Amygdala (tissue), 56 donors: ENCODE results near the gene TAF5.
"Not testable (repeated sequence)": the region's sequence is repeated elsewhere in the genome, so short reads cannot be mapped to it uniquely, and the experiment has no call there.

Source experiments
- DNase-seq, 56 donors: peaks; one replicate each; lab custom pipeline; 2025; lab: John Stamatoyannopoulos, UW

The TAF5 gene

GRCh38 chr10:103367782-103368518 lies at the start of gene TAF5:
Gene TAF5 (plus strand): TSS chr10:103367976. CDS start chr10:103367990, 14 bp downstream.
- DNase-seq = peak; percentile 25 to 95 (median 83)

- no peak for DNase-seq
Measured at GRCh38 chr10:103327906-103328305, 39.9 kb upstream of the TAF5 start.

GRCh38 chr10:103333934-103334520 lies 33.7 kb upstream of the TAF5 start:
- no peak for DNase-seq

- no peak for DNase-seq
Measured at GRCh38 chr10:103334567-103334966, 33.2 kb upstream of the TAF5 start.

DNA sequence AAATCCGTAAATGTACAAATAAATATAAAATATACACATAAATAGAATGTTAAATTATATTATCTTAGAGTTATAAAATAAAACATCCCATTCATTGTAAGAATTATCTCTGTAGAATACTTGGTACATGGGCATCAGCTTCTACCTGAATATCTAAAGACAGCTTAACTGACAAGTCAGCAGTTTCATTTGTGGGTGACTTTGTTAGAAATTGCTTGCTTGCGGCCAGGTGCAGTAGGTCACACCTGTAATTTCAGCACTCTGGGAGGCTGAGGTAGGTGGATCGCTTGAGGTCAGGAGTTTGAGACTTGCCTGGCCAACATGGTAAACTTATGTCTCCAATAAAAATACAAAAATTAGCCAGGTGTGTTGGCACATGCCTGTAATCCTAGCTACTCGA lies 31.4 kb upstream of the TAF5 start:
- no peak for DNase-seq

DNA sequence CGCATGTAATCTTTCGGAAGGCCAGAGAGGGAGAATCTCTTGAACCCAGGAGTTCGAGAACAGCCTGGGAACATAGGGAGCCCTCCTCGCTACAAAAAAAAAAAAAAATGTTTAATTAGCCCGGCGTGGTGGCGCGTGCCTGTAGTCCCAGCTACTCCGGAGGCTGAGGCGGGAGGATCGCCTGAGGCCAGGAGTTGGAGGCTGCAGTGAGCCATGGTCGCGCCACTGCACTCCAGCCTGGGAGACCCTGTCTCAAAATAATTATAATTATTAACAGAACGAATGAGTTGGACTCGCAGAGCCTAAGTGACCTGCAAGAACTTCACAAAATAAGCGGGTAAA lies 17.6 kb upstream of the TAF5 start:
- DNase-seq = peak in 1 of 56 donors; percentile 18

GRCh38 chr10:103350517-103351260 lies 17.1 kb upstream of the TAF5 start, which contains the start of gene PCGF6:
Gene PCGF6 (minus strand): TSS chr10:103351140. CDS start chr10:103351066, 74 bp downstream.
- DNase-seq = peak in 52 of 56 donors; percentile 1 to 83 (median 61)

GRCh38 chr10:103353281-103353680 lies 14.5 kb upstream of the TAF5 start:
- no peak for DNase-seq

DNA sequence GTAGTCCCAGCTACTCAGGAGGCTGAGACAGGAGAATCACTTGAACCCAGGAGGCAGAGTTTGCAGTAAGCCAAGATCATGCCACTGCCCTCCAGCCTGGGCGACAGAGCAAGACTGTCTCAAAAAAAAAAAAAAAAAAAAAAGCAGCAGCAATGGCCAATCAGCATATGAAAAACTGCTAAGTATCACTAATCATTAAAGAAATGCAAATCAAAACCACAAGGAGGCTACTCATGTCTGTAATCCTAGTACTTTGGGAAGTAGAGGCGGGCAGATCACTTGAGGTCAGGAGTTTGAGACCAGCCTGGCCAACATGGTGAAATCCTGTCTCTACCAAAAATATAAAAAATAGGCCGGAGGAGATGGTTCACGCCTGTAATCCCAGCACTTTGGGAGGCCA lies 13.2 kb upstream of the TAF5 start:
- not testable (repeated sequence) for DNase-seq

DNA sequence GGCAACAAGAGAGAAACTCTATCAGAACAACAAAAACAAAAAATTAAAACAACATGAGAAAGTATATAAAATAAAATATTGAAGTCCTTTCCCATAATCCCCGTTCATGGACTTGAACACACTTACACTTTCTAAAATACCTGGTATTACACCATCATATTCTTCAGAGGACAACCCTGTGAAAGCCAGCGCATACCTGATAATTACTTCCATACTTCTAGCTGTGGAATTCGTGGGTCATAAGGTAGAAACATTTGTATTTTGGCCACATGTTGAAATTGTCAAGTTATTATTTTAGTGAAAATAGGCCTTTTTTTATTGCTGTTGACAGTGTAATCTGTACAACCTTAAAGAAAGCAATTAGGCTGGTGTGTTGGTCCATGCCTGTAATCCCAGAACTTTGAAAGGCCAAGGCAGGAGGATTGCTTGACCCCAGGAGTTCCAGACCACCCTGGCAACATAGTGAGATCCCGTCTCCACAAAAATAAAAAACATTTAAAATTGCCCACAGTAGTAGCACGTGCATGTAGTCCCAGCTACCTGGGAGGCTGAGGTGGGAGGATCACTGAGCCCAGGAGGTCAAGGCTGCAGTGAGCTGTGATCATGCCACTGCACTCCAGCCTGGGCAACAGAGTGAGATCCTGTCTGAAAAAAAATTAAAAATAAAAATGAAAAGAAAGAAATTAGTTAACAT lies 11.7 kb upstream of the TAF5 start:
- no peak for DNase-seq

- not testable (repeated sequence) for DNase-seq
Measured at GRCh38 chr10:103359493-103359892, 8.3 kb upstream of the TAF5 start.

DNA sequence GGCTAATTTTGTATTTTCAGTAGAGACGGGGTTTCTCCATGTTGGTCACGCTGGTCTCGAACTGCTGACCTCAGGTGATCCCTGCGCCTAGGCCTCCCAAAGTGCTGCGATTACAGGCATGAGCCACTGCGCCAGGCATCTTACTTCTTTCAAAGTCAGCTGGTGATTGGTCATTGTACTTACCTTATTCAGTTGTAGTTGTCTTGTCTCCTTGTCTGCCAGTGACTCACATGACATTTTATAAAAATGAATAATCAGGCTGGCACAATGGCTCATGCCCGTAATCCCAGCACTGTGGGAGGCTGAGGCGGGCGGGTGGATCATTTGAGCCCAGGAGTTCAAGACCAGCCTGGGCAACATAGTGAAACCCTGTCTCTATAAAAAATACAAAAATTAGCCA lies 7.0 kb upstream of the TAF5 start:
- DNase-seq = not testable (repeated sequence)

DNA sequence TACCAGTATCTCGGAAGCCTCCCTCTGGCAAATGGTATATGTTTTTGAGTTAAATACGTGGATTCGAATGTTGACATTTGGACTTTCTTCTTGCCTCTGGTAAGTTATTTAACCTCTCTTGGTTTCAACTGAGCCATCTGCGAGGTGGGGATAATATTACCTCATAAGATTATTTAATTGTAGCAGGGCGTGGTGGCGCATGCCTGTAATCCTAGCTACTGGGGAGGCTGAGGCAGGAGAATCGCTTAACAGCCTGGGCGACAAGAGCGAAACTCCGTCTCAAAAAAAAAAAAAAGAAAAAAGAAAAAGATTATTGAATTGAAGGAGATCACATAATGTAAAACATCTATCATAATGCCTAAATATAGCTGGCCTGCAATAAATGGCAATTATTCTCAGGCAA lies 396 bp upstream of the TAF5 start:
- peak in 1 of 56 donors; percentile 22 for DNase-seq

GRCh38 chr10:103373544-103373943 lies 5.8 kb downstream of the TAF5 start:
- DNase-seq = no peak

DNA sequence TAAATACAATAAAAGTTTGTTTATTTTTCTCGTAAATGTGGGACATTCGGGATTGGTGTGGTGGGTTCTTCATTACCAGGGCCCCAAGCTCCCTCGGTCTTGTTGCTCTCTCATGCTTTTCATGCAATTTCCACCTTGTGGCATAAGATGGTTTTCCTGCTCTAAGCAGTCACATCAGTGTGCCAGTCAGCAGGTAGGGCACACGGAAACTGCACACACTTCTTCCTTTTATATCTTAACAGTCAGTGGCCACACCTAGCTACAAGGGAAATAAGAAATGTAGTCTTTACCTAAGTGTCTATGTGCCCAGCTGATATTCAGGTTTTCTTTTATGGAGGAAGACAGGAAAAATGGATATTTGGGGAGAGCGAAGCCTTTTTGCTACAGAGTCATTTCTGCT lies 6.5 kb downstream of the TAF5 start:
- DNase-seq = no peak

DNA sequence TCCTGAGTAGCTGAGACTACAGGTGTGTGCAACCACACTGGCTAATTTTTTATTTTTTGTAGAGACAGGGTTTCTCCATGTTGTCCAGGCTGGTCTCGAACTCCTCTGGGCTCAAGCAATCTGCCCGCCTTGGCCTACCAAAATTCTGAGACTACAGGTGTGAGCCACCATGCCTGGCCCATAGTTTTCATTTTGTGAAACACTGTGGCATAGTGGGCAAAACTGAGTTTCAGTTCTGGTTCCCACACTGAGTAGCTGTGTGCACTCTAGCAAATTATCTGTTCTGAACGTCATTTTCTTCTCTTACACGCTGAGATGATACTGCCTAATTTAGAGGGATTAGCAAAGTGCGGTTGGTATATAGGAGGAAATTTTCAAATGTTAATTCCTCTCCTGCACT lies 15.0 kb downstream of the TAF5 start:
- DNase-seq = no peak

DNA sequence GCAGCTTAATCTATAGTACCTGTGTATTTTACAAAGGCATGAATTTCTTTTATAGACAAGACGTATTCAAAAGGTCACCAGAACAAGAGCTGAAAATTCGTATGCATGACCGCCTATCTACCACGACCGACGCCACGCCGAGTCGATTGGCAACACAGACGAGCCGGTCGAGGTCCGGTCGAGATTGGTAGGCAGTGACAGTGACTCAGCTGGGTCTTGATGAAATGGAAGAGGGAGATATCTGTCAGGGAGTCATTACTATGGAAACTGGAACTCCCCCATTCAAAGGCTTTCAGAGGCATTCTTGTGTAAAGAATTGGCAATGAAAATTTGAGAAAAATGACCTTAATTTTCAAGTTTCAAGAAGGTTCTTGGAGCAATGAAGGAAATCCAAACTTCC lies 26.4 kb downstream of the TAF5 start:
- no peak for DNase-seq

GRCh38 chr10:103395754-103396066 lies 27.9 kb downstream of the TAF5 start:
- no peak for DNase-seq

GRCh38 chr10:103396067-103396788 lies 28.5 kb downstream of the TAF5 start, which contains the start of the genes ATP5MK and PDCD11:
Gene ATP5MK (minus strand): TSS chr10:103396475. CDS start chr10:103392457, 4,018 bp downstream.
Gene PDCD11 (plus strand): TSS chr10:103396626. CDS start chr10:103398427, 1,801 bp downstream.
- peak; percentile 75 to 99 (median 96) for DNase-seq

DNA sequence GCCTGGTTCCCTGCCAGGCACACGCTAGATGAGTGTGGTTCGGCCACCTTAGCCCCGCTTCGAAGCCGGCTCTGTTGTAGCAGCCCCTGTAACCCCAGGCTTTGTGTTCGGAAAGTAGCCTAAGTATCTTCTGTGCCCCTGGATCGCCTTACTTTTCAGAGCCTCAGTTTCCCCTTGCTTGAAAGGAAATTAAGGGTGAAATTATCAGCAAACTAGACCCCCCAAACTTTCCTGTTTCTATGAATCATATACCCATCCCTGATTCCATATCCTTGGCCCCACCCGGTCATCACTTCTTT lies 29.0 kb downstream of the TAF5 start:
- no peak for DNase-seq
